ENCODE measurements around the gene HMGCL.

The HMGCL gene

GRCh38 chr1:23776217-23776616, 49.0 kb downstream of the HMGCL start:
- no peak for ATAC-seq
- no peak for TF ChIP-seq ZNF70 (CRISPR knock-in tag; IDR thresholded peaks at IDR 0.05)
- TF ChIP-seq ESRRG (CRISPR knock-in tag; IDR thresholded peaks at IDR 0.05): no peak
- TF ChIP-seq CSDC2 (CRISPR knock-in tag; IDR thresholded peaks at IDR 0.05): no peak
- TF ChIP-seq PATZ1 (CRISPR knock-in tag; IDR thresholded peaks at IDR 0.05; ENCODE audit: borderline replicate concordance): no peak
- no peak for TF ChIP-seq ISL1 (CRISPR knock-in tag; IDR thresholded peaks at IDR 0.05)
- no peak for TF ChIP-seq GLIS3 (CRISPR knock-in tag; IDR thresholded peaks at IDR 0.05)
- no peak for TF ChIP-seq RARB (CRISPR knock-in tag; IDR thresholded peaks at IDR 0.05)
- TF ChIP-seq ZFP3 (CRISPR knock-in tag; IDR thresholded peaks at IDR 0.05): no peak
- TF ChIP-seq ZNF8 (CRISPR knock-in tag; IDR thresholded peaks at IDR 0.05): no peak
- no peak for TF ChIP-seq CSRNP3 (CRISPR knock-in tag; IDR thresholded peaks at IDR 0.05)

GRCh38 chr1:23774174-23774880, 50.9 kb downstream of the HMGCL start:
- TF ChIP-seq ZC3H10 (CRISPR knock-in tag; IDR thresholded peaks at IDR 0.05) (no peak), BACH2 (CRISPR knock-in tag; IDR thresholded peaks at IDR 0.05; ENCODE audit: borderline replicate concordance) (no peak), PPARA (CRISPR knock-in tag; IDR thresholded peaks at IDR 0.05; ENCODE audit: borderline replicate concordance) (no peak), ZNF565 (CRISPR knock-in tag; conservative IDR thresholded peaks at IDR 0.05; ENCODE audit: low read depth) (no peak)

GRCh38 chr1:23772854-23773242, 52.4 kb downstream of the HMGCL start:
- no peak for ATAC-seq
- TF ChIP-seq TCF4 (CRISPR knock-in tag; IDR thresholded peaks at IDR 0.05; ENCODE audit: borderline replicate concordance) (no peak), ARNTL (CRISPR knock-in tag; IDR thresholded peaks at IDR 0.05; ENCODE audit: borderline replicate concordance, low read depth) (no peak), PATZ1 (CRISPR knock-in tag; IDR thresholded peaks at IDR 0.05; ENCODE audit: borderline replicate concordance) (no peak), BACH2 (CRISPR knock-in tag; IDR thresholded peaks at IDR 0.05; ENCODE audit: borderline replicate concordance) (no peak), ZNF8 (CRISPR knock-in tag; IDR thresholded peaks at IDR 0.05) (no peak), ZFP3 (CRISPR knock-in tag; IDR thresholded peaks at IDR 0.05) (no peak)

More at GRCh38 chr1:23774174-23774880, 50.9 kb downstream of the HMGCL start:
- ATAC-seq: no peak

DNA sequence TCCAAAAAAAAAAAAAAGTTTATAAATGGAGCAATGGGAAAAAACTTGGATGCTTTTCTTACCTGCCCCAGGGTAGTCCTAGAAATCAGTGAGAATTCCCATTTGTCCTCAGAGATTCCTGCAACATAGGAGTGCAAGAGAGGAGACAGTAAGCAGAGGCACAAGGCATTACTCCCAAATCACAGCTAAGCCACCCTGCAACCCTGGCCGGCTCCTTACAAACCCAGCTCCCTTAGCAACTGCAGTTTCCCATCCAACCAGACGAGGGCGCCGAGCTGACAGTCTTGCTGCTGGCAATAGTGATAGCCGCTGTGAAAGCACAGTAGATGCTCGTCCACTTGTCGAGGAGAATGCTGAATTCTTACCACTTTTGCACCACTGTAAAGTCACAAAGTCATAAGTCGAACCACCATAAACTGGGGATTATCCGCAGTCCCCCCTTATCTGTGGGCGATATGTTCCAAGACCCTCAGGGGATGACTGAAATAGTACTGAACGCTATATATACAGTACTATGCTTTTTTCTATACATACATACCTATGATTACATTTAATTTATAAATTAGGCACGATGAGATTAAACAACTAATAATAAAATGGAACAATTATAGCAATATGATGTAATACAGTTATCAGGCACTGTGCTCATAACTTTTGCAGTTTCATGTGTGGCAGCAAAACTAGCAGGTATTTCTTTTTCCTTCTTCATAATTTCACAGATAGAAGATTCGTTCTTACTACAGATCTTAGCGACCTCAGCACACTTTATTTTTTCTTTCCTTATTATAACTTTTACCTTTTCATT, 53.0 kb downstream of the HMGCL start:
- TF ChIP-seq BACH2 (CRISPR knock-in tag; IDR thresholded peaks at IDR 0.05; ENCODE audit: borderline replicate concordance) (no peak), ZNF565 (CRISPR knock-in tag; conservative IDR thresholded peaks at IDR 0.05; ENCODE audit: low read depth) (no peak), ISL1 (CRISPR knock-in tag; IDR thresholded peaks at IDR 0.05) (no peak), PPARA (CRISPR knock-in tag; IDR thresholded peaks at IDR 0.05; ENCODE audit: borderline replicate concordance) (no peak)
- peak; percentile 98 for ATAC-seq

- no peak for ATAC-seq
- TF ChIP-seq PPARA (CRISPR knock-in tag; IDR thresholded peaks at IDR 0.05; ENCODE audit: borderline replicate concordance) (no peak), BACH2 (CRISPR knock-in tag; IDR thresholded peaks at IDR 0.05; ENCODE audit: borderline replicate concordance) (no peak), TCF4 (CRISPR knock-in tag; IDR thresholded peaks at IDR 0.05; ENCODE audit: borderline replicate concordance) (no peak), ESRRG (CRISPR knock-in tag; IDR thresholded peaks at IDR 0.05) (no peak), OSR1 (CRISPR knock-in tag; IDR thresholded peaks at IDR 0.05) (no peak), CREB5 (CRISPR knock-in tag; IDR thresholded peaks at IDR 0.05; ENCODE audit: low read depth) (no peak), GLIS3 (CRISPR knock-in tag; IDR thresholded peaks at IDR 0.05) (no peak), ZNF8 (CRISPR knock-in tag; IDR thresholded peaks at IDR 0.05) (no peak), ZFP30 (CRISPR knock-in tag; IDR thresholded peaks at IDR 0.05) (no peak), ARNTL (CRISPR knock-in tag; IDR thresholded peaks at IDR 0.05; ENCODE audit: borderline replicate concordance, low read depth) (no peak), ISL1 (CRISPR knock-in tag; IDR thresholded peaks at IDR 0.05) (no peak)
Observed at GRCh38 chr1:23768733-23769132, 56.5 kb downstream of the HMGCL start.
